IMR-90 (cell line): ENCODE measurements around the gene CCDC170. TPM values are rescaled to one million over a fixed set of nuclear protein-coding genes. Genes with fewer than 3 reads are reported as not detected.

Experiments used
- ATAC-seq: fragments of 200-7000 bp; cut with Tn5 transposase; 2 replicates; pipeline ENCODE4 v1.9.1; 2020; ENCODE audit warnings: low read depth, mild to moderate bottlenecking, moderate library complexity
- BruUV-seq: library from RNA; stranded (reverse); fragments of 400-500 nt; replicated peaks from 2 replicates; lab custom pipeline; 2021; lab: Mats Ljungman, UMichigan
- CTCF ChIA-PET: fragments of 300-600 bp; formaldehyde crosslinking; extraction: SDS; loops from one replicate; lab custom pipeline; 2021; ENCODE audit warnings: antibody characterized with exemption; lab: Yijun Ruan, JAX
- POLR2A ChIA-PET: fragments of 300-600 bp; sonication (Branson Sonifier 250); formaldehyde crosslinking; loops from one replicate; lab custom pipeline; 2022; ENCODE audit warnings: antibody characterized with exemption; ENCODE audit not compliant: unreplicated experiment; lab: Charles Lee
- DNase-seq: peaks from one replicate; pipeline ENCODE4 v3.0.0; 2013
- H2AFZ ChIP-seq: replicated peaks from 2 replicates; pipeline ENCODE3; 2013; ENCODE audit warnings: low read length, mild to moderate bottlenecking; ENCODE audit not compliant: poor library complexity
- H2AK5ac ChIP-seq: 2 replicates; pipeline ENCODE4 v1.6.1; 2013; ENCODE audit warnings: low read depth, low read length, inconsistent platforms
- H2AK9ac ChIP-seq: replicated peaks from 2 replicates; pipeline ENCODE3; 2013; ENCODE audit warnings: mild to moderate bottlenecking, low read depth, low read length, moderate library complexity; ENCODE audit not compliant: poor library complexity
- H2BK120ac ChIP-seq: 2 replicates; pipeline ENCODE4 v1.6.1; 2013; ENCODE audit warnings: low read depth, low read length, inconsistent platforms
- H2BK15ac ChIP-seq: 3 replicates; pipeline ENCODE4 v1.6.1; 2013; ENCODE audit warnings: low read depth, low read length, inconsistent platforms
- H2BK20ac ChIP-seq: 2 replicates; pipeline ENCODE4 v1.6.1; 2013; ENCODE audit warnings: low read depth, mild to moderate bottlenecking, inconsistent platforms, low read length, moderate library complexity
- H2BK5ac ChIP-seq: 2 replicates; pipeline ENCODE4 v1.6.1; 2013; ENCODE audit warnings: mild to moderate bottlenecking, low read depth, low read length, inconsistent platforms; ENCODE audit not compliant: poor library complexity, severe bottlenecking
- H3K14ac ChIP-seq: replicated peaks from 2 replicates; pipeline ENCODE4 v1.6.1; 2013; ENCODE audit warnings: low read depth, low read length, inconsistent platforms
- H3K18ac ChIP-seq: 2 replicates; pipeline ENCODE4 v1.6.1; 2013; ENCODE audit warnings: low read depth, low read length, control low read depth
- H3K23ac ChIP-seq: 2 replicates; pipeline ENCODE4 v1.6.1; 2013; ENCODE audit warnings: low read depth, low read length, inconsistent platforms
- H3K27ac ChIP-seq: 2 replicates; pipeline ENCODE4 v1.5.1; 2013; ENCODE audit warnings: mild to moderate bottlenecking, control low read depth, low read length; ENCODE audit not compliant: insufficient read depth
- H3K27me3 ChIP-seq: 2 replicates; pipeline ENCODE4 v1.6.1; 2013; ENCODE audit warnings: low read length; ENCODE audit not compliant: control insufficient read depth, insufficient read depth
- H3K36me3 ChIP-seq: 2 replicates; pipeline ENCODE4 v1.6.1; 2013; ENCODE audit warnings: low read length, mixed read lengths; ENCODE audit not compliant: control insufficient read depth, insufficient read depth
- H3K4ac ChIP-seq: 2 replicates; pipeline ENCODE4 v1.6.1; 2013; ENCODE audit warnings: low read depth, low read length, inconsistent platforms
- H3K4me1 ChIP-seq: 2 replicates; pipeline ENCODE4 v1.6.1; 2013; ENCODE audit warnings: low read length, mixed read lengths; ENCODE audit not compliant: control insufficient read depth, insufficient read depth
- H3K4me2 ChIP-seq: 2 replicates; pipeline ENCODE4 v1.6.1; 2013; ENCODE audit warnings: low read depth, mild to moderate bottlenecking, control low read depth, low read length, moderate library complexity
- H3K4me3 ChIP-seq: 2 replicates; pipeline ENCODE4 v1.5.1; 2013; ENCODE audit warnings: low read depth, mild to moderate bottlenecking, control low read depth, low read length, moderate library complexity; ENCODE audit not compliant: insufficient read depth
- H3K56ac ChIP-seq: 2 replicates; pipeline ENCODE4 v1.6.1; 2013; ENCODE audit warnings: low read length, inconsistent platforms; ENCODE audit not compliant: insufficient read depth; ENCODE audit errors: extremely low read depth
- H3K79me1 ChIP-seq, 2 experiments: 2 replicates each; pipeline ENCODE4 v1.6.1; 2013; ENCODE audit warnings: low read length in 2 of 2, inconsistent platforms in 1 of 2, low read depth in 1 of 2
- H3K9ac ChIP-seq: 2 replicates; pipeline ENCODE4 v1.6.1; 2013; ENCODE audit warnings: low read depth, low read length, control low read depth
- H3K9me1 ChIP-seq: 2 replicates; pipeline ENCODE4 v1.6.1; 2013; ENCODE audit warnings: low read length, inconsistent platforms; ENCODE audit not compliant: insufficient read depth
- H3K9me3 ChIP-seq: 2 replicates; pipeline ENCODE4 v1.6.1; 2013; ENCODE audit warnings: low read length; ENCODE audit not compliant: control insufficient read depth, insufficient read depth
- H4K20me1 ChIP-seq: 2 replicates; pipeline ENCODE4 v1.6.1; 2013; ENCODE audit warnings: low read length, inconsistent platforms; ENCODE audit not compliant: insufficient read depth
- H4K5ac ChIP-seq: 2 replicates; pipeline ENCODE4 v1.6.1; 2013; ENCODE audit warnings: mild to moderate bottlenecking, low read depth, low read length, control low read depth
- H4K8ac ChIP-seq, 2 experiments: 2 replicates each; pipeline ENCODE4 v1.6.1; 2013; ENCODE audit warnings: low read depth in 2 of 2, low read length in 2 of 2, control low read depth in 1 of 2, inconsistent platforms in 1 of 2
- H4K91ac ChIP-seq: 2 replicates; pipeline ENCODE4 v1.6.1; 2013; ENCODE audit warnings: low read depth, low read length, inconsistent platforms; ENCODE audit not compliant: insufficient read depth
- CEBPB ChIP-seq: IDR thresholded peaks from 2 replicates; pipeline ENCODE4 v1.6.1; 2012; ENCODE audit warnings: low read depth, low read length, improper control_type of control experiment
- ELK1 ChIP-seq: fragments of 150-350 bp; IDR thresholded peaks from 2 replicates; pipeline ENCODE4 v1.6.1; 2016; ENCODE audit warnings: low read depth, mild to moderate bottlenecking, low read length, moderate library complexity, borderline replicate concordance
- FOS ChIP-seq: fragments of 150-350 bp; IDR thresholded peaks from 2 replicates; pipeline ENCODE4 v1.6.1; 2016; ENCODE audit warnings: low read depth, low read length
- MAFK ChIP-seq: IDR thresholded peaks from 2 replicates; pipeline ENCODE4 v1.6.1; 2012; ENCODE audit warnings: low read depth, low read length, improper control_type of control experiment
- MAZ ChIP-seq: IDR thresholded peaks from 2 replicates; pipeline ENCODE4 v1.6.1; 2012; ENCODE audit warnings: low read depth, mild to moderate bottlenecking, low read length, improper control_type of control experiment, moderate library complexity, borderline replicate concordance
- NFE2L2 ChIP-seq: fragments of 150-350 bp; IDR thresholded peaks from 2 replicates; pipeline ENCODE4 v1.6.1; 2016; ENCODE audit warnings: low read depth, mild to moderate bottlenecking, low read length
- POLR2A ChIP-seq: IDR thresholded peaks from 2 replicates; pipeline ENCODE4 v1.6.1; 2012; ENCODE audit warnings: mild to moderate bottlenecking, low read depth, low read length
- RAD21 ChIP-seq: IDR thresholded peaks from 2 replicates; pipeline ENCODE4 v1.6.1; 2012; ENCODE audit warnings: low read length, improper control_type of control experiment
- RCOR1 ChIP-seq: IDR thresholded peaks from 2 replicates; pipeline ENCODE4 v1.6.1; 2012; ENCODE audit warnings: mild to moderate bottlenecking, low read length, improper control_type of control experiment; ENCODE audit not compliant: insufficient replicate concordance
- RFX5 ChIP-seq: IDR thresholded peaks from 2 replicates; pipeline ENCODE4 v1.8.0; 2012; ENCODE audit warnings: low read depth, mild to moderate bottlenecking, low read length, moderate library complexity
- SMC3 ChIP-seq: fragments of 150-350 bp; IDR thresholded peaks from 2 replicates; pipeline ENCODE4 v1.6.1; 2016; ENCODE audit warnings: low read depth, mild to moderate bottlenecking, antibody characterized with exemption, low read length, moderate library complexity
- WGBS, 2 experiments: methylation state at CpG; one replicate each; pipeline versions ENCODE4 v1.1.5 to v1.1.7; 2013; ENCODE audit warnings: missing lambda C conversion rate in 2 of 2; ENCODE audit not compliant: insufficient read length in 1 of 2; ENCODE audit errors: extremely low coverage in 2 of 2; 5-methylcytosine and 5-hydroxymethylcytosine counted together
- dilution Hi-C: fragments of 300-500 bp; cut with HindIII; formaldehyde crosslinking; loops from one replicate; pipeline ENCODE4 v1.14.3; 2018; ENCODE audit warnings: low sequenced_read_pairs; ENCODE audit not compliant: unreplicated experiment
- in situ Hi-C: fragments of 300-500 bp; cut with MboI; formaldehyde crosslinking; loops from 3 replicates; pipeline ENCODE4 v1.14.3; 2019; ENCODE audit warnings: low sequenced_read_pairs, inconsistent platforms, mixed read lengths
- intact Hi-C: fragments of 100-400 bp; cut with micrococcal nuclease; formaldehyde crosslinking; loops from 2 replicates; pipeline ENCODE4 v1.10.0; 2022
- polyA plus RNA-seq, 3 experiments: library from polyadenylated mRNA; depleted of rRNA; stranded (reverse); fragments of >200 nt; gene quantifications; 2 replicates each; pipeline ENCODE4 v1.2.3, GENCODE V29; 2012; ENCODE audit warnings: low replicate concordance in 1 of 3
- total RNA-seq: library from RNA; depleted of rRNA; stranded (reverse); fragments of >200 nt; gene quantifications from 2 replicates; pipeline ENCODE4 v1.2.3, GENCODE V29; 2012
- TF ChIP-seq, protein P1 (sequence below): conservative IDR thresholded peaks from 2 replicates; pipeline ENCODE4 v1.5.1; 2012; ENCODE audit warnings: mild to moderate bottlenecking, low read depth, low read length, improper control_type of control experiment
- TF ChIP-seq, protein P2 (sequence below): fragments of 150-350 bp; IDR thresholded peaks from 2 replicates; pipeline ENCODE4 v1.6.1; 2017; ENCODE audit warnings: mild to moderate bottlenecking, antibody characterized with exemption, low read length, low read depth

CCDC170 gene
- total and polyA plus RNA-seq, 2 of the 4 experiments (the other 2 are of a cell fraction) = 0.12 to 0.54 TPM

- POLR2A ChIA-PET = no interaction called here
- no peaks in the 10 kb centered on the region; the same call in 1 of the 2 replicates for H4K20me1 ChIP-seq
- 0 out of 2 replicates have a peak, but pooled peaks cover 2% of the 10 kb centered on the region for H3K4me1 ChIP-seq
- H3K36me3 ChIP-seq = no peaks in the 10 kb centered on the region; the same call in 1 of the 2 replicates
- ATAC-seq = peak; percentile 40
- dilution Hi-C loops (no loop called here), intact Hi-C loops (loop anchor here (2.0 kb wide), 1 partner anchor 644 kb away; no protein-coding TSS in a partner anchor), in situ Hi-C loops (no loop called here)
- no peaks in the 10 kb centered on the region for H3K27me3 ChIP-seq
- H2AK5ac ChIP-seq = no peak overlapping the region
- peak overlapping the region; percentile 52; the same call in 1 of the 2 replicates for H3K56ac ChIP-seq
- no peak overlapping the region for H2BK20ac ChIP-seq
- H3K23ac ChIP-seq = peak overlapping the region; percentile 90
- WGBS, 2 experiments = 0% methylated on average over 2 of the region's 24 CpGs; no CpG with 5 or more reads in 1 of the 2 experiments
- H3K27ac ChIP-seq = peak overlapping the region; percentile 73
- H3K18ac ChIP-seq = no peak overlapping the region
- peak overlapping the region; percentile 62 for H2BK5ac ChIP-seq
- H3K9me1 ChIP-seq = no peaks in the 10 kb centered on the region; the same call in 1 of the 2 replicates
- peak overlapping the region; percentile 61 for H3K9ac ChIP-seq
- 0 out of 3 replicates have a peak overlapping the region, but pooled peaks have one; percentile 19 for H2BK15ac ChIP-seq
- no peak overlapping the region for H2AK9ac ChIP-seq
- H3K4ac ChIP-seq = 0 out of 2 replicates have a peak overlapping the region, but pooled peaks have one; percentile 13
- TSS peak; percentile 58 for BruUV-seq
- H4K8ac ChIP-seq = peak overlapping the region; percentile 13 to 20; a peak in 2 of 4 replicates
- H3K4me2 ChIP-seq = peak overlapping the region; percentile 91
- no peak for DNase-seq
- peak overlapping the region; percentile 67 for H3K4me3 ChIP-seq
- H3K14ac ChIP-seq = peak overlapping the region; percentile 38; the same call in 1 of the 2 replicates
- peaks cover 14 to 33% of the 10 kb centered on the region in 2 experiments for H3K79me1 ChIP-seq
- no peaks in the 10 kb centered on the region for H3K9me3 ChIP-seq
- TF ChIP-seq SMC3 = no peak
- TF ChIP-seq FOS = no peak
- TF ChIP-seq MAFK = no peak
- TF ChIP-seq RCOR1 = no peak
- no peak for TF ChIP-seq CEBPB
- TF ChIP-seq, protein P1, sequence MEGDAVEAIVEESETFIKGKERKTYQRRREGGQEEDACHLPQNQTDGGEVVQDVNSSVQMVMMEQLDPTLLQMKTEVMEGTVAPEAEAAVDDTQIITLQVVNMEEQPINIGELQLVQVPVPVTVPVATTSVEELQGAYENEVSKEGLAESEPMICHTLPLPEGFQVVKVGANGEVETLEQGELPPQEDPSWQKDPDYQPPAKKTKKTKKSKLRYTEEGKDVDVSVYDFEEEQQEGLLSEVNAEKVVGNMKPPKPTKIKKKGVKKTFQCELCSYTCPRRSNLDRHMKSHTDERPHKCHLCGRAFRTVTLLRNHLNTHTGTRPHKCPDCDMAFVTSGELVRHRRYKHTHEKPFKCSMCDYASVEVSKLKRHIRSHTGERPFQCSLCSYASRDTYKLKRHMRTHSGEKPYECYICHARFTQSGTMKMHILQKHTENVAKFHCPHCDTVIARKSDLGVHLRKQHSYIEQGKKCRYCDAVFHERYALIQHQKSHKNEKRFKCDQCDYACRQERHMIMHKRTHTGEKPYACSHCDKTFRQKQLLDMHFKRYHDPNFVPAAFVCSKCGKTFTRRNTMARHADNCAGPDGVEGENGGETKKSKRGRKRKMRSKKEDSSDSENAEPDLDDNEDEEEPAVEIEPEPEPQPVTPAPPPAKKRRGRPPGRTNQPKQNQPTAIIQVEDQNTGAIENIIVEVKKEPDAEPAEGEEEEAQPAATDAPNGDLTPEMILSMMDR = no peak
- no peak for TF ChIP-seq MAZ
- TF ChIP-seq, protein P2, sequence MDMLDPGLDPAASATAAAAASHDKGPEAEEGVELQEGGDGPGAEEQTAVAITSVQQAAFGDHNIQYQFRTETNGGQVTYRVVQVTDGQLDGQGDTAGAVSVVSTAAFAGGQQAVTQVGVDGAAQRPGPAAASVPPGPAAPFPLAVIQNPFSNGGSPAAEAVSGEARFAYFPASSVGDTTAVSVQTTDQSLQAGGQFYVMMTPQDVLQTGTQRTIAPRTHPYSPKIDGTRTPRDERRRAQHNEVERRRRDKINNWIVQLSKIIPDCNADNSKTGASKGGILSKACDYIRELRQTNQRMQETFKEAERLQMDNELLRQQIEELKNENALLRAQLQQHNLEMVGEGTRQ = no peak
- TF ChIP-seq POLR2A = no peak
- TF ChIP-seq ELK1 = no peak
- no peak for TF ChIP-seq RFX5
- no peak for TF ChIP-seq RAD21
- TF ChIP-seq NFE2L2 = no peak
- CTCF ChIA-PET = no interaction called here
- no peak overlapping the region for H4K5ac ChIP-seq
- no peak overlapping the region for H2BK120ac ChIP-seq
- no peak overlapping the region for H4K91ac ChIP-seq
- peak overlapping the region; percentile 88 for H2AFZ ChIP-seq
These were observed 40.9 kb upstream of the CCDC170 start for GRCh38 chr6:151452750-151453427.
